HG03060 (cell line): ENCODE data around the gene CDH20.

Source experiments
- ATAC-seq: cut with Tn5 transposase; IDR thresholded peaks from one replicate; pipeline ENCODE4 v1.9.1; 2021; ENCODE audit warnings: low read depth, moderate number of reproducible peaks; ENCODE audit not compliant: unreplicated experiment

The CDH20 gene

GRCh38 chr18:61419763-61420162, 86.5 kb downstream of the CDH20 start:
- ATAC-seq = no peak

GRCh38 chr18:61420218-61420885, 87.1 kb downstream of the CDH20 start:
- ATAC-seq = no peak

GRCh38 chr18:61426492-61427053, 93.3 kb downstream of the CDH20 start:
- ATAC-seq = no peak

- ATAC-seq = no peak
Observed at GRCh38 chr18:61428266-61428665, 95.0 kb downstream of the CDH20 start.

GRCh38 chr18:61432590-61432989, 99.4 kb downstream of the CDH20 start:
- ATAC-seq = no peak

GRCh38 chr18:61435064-61435652, 101.9 kb downstream of the CDH20 start:
- ATAC-seq = peak; percentile 70

- no peak for ATAC-seq
Observed at GRCh38 chr18:61443081-61443725, 110.0 kb downstream of the CDH20 start.

GRCh38 chr18:61448316-61448715, 115.1 kb downstream of the CDH20 start:
- ATAC-seq = peak; percentile 89

- ATAC-seq = no peak
Observed at GRCh38 chr18:61459896-61460648, 126.8 kb downstream of the CDH20 start.

- ATAC-seq = no peak
Observed at GRCh38 chr18:61464551-61465142, 131.4 kb downstream of the CDH20 start.

GRCh38 chr18:61466736-61467135, 133.5 kb downstream of the CDH20 start:
- ATAC-seq = no peak

GRCh38 chr18:61470031-61470674, 136.9 kb downstream of the CDH20 start:
- ATAC-seq = no peak

GRCh38 chr18:61471541-61471940, 138.3 kb downstream of the CDH20 start:
- ATAC-seq = no peak

- no peak for ATAC-seq
Observed at GRCh38 chr18:61471942-61472341, 138.7 kb downstream of the CDH20 start.

- ATAC-seq = no peak
Observed at GRCh38 chr18:61474341-61474740, 141.1 kb downstream of the CDH20 start.

- ATAC-seq = no peak
Observed at GRCh38 chr18:61474918-61475317, 141.7 kb downstream of the CDH20 start.

GRCh38 chr18:61475931-61476330, 142.7 kb downstream of the CDH20 start:
- no peak for ATAC-seq

- ATAC-seq = no peak
Observed at GRCh38 chr18:61489334-61489733, 156.1 kb downstream of the CDH20 start.

- ATAC-seq = no peak
Observed at GRCh38 chr18:61496374-61496773, 163.1 kb downstream of the CDH20 start.

- no peak for ATAC-seq
Observed at GRCh38 chr18:61497422-61497821, 164.2 kb downstream of the CDH20 start.
